Brain microvascular endothelial cell (primary cell): Measurements from ENCODE around the gene PRMT7.

Experiments
- DNase-seq: peaks from one replicate; pipeline ENCODE4 v3.0.0-alpha.2; 2020
- H3K27ac ChIP-seq: fragments of 250-450 bp; sonication (Bioruptor Pico); 2 replicates; pipeline ENCODE4 v1.5.1; 2020; ENCODE audit warnings: mild to moderate bottlenecking, moderate library complexity
- H3K27me3 ChIP-seq: fragments of 250-450 bp; sonication (Bioruptor Pico); replicated peaks from 2 replicates; pipeline ENCODE4 v1.5.1; 2020; ENCODE audit warnings: mild to moderate bottlenecking
- H3K36me3 ChIP-seq: fragments of 250-450 bp; sonication (Bioruptor Pico); replicated peaks from 2 replicates; pipeline ENCODE4 v1.5.1; 2020; ENCODE audit warnings: mild to moderate bottlenecking
- H3K4me3 ChIP-seq: 2 replicates; pipeline ENCODE4 v1.5.1; 2011; ENCODE audit warnings: low read depth, mild to moderate bottlenecking, control low read depth, low read length, moderate library complexity
- CTCF ChIP-seq: IDR thresholded peaks from 2 replicates; pipeline ENCODE4 v1.5.1; 2011; ENCODE audit warnings: low read depth, mild to moderate bottlenecking, moderate library complexity, low read length, control low read depth, inconsistent platforms; ENCODE audit errors: missing control alignments
- in situ Hi-C: cut with HindIII; loops from 2 replicates; pipeline ENCODE4 v1.10.0; 2017; ENCODE audit warnings: low sequenced_read_pairs, low pct_ligation_motif_present

PRMT7 gene

DNA sequence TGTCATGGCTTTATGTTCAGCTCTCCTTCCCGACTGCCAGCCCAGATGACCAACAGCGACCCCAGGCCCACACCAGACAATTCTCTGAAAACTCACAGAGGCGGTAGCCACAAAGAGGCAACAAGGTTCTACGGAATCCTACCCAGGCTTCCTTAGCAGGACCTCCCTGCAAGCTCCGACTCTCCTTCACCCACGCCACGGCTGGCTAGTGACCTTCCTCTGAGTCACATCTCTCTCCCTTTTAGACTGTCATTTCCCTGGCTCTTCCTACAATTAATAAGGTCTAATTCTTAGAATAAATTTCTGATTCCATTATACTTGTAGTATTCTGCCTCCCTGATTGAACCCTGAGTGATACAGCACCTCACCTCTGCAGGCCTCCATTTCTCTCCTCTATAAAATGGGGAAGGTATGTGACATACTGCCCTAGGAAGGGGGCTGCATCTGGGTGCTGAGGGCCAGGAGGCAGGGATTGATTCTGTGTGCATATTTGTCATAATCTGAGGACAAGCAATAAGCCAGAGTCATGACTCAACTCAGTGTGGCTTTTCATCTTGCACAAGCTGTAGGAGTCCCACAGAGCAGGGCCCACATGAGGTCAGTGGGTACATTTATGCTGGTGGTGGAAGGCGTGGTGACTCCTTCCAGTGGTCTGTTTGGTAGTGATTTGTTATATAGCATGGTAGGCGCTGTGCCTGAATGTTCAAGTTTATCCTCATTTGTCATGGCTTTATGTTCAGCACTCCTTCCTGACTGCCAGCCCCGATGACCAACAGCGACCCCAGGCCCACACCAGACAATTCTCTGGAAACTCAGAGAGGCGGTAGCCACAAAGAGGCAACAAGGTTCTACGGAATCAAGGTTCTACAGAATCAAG, 91.3 kb downstream of the PRMT7 start:
- DNase-seq, result peak; percentile 89
- Histone ChIP-seq H3K27me3 (no peaks in the 10 kb centered on the region), H3K27ac (no peak overlapping the region), H3K36me3 (no peaks in the 10 kb centered on the region), H3K4me3 (no peak overlapping the region)
- in situ Hi-C loops, result no loop called here
- TF ChIP-seq CTCF, result no peak

DNA sequence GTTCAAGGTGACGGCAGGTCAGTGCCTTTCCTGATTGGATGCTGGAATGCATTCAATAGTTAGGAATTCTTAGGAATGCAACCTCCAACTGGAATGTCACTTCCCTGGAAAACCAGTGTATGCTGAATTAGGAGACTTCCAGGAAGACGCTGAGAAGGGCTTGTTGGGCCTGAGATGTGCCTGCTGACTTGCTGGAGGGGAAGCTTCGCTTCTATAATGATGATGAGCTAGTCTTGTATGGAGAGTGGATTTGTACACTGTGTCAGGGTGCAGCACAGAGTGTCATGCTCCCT, 91.9 kb downstream of the PRMT7 start:
- DNase-seq, result no peak
- in situ Hi-C loops, result no loop called here
- no peaks in the 10 kb centered on the region for H3K27me3 ChIP-seq
- no peak overlapping the region for H3K27ac ChIP-seq
- no peak overlapping the region for H3K4me3 ChIP-seq
- no peaks in the 10 kb centered on the region for H3K36me3 ChIP-seq
- TF ChIP-seq CTCF, result no peak

GRCh38 chr16:68403177-68403576, 92.4 kb downstream of the PRMT7 start:
- no peak for TF ChIP-seq CTCF
- no peaks in the 10 kb centered on the region for H3K36me3 ChIP-seq
- no peak for DNase-seq
- in situ Hi-C loops, result no loop called here
- no peak overlapping the region for H3K4me3 ChIP-seq
- H3K27me3 ChIP-seq, result no peaks in the 10 kb centered on the region
- H3K27ac ChIP-seq, result no peak overlapping the region

DNA sequence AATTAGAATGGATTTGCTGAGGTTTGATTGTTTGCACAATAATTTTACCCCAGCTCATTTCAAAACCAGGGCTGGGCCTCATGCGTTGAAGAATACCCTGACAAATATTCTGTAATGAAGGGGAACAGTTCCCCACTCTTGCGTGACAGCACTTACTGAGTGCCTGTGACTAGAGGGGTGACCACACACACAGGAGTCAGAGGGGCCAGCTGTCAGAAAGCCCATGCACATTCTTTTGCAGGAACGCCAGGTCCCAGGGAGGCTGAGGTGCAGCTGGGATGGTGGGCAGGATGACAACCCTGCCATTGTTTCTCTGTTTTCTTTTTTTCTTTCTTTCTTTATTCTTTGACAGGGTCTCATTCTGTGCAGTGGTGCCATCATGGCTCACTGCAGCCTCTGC, 92.9 kb downstream of the PRMT7 start:
- H3K4me3 ChIP-seq, result no peak overlapping the region
- in situ Hi-C loops, result no loop called here
- H3K36me3 ChIP-seq, result no peaks in the 10 kb centered on the region
- H3K27me3 ChIP-seq, result no peaks in the 10 kb centered on the region
- TF ChIP-seq CTCF, result no peak
- H3K27ac ChIP-seq, result no peak overlapping the region
- no peak for DNase-seq

- no peak for TF ChIP-seq CTCF
- Histone ChIP-seq H3K27ac (no peak overlapping the region), H3K4me3 (no peak overlapping the region), H3K27me3 (no peaks in the 10 kb centered on the region), H3K36me3 (no peaks in the 10 kb centered on the region)
- in situ Hi-C loops, result no loop called here
- no peak for DNase-seq
Observed at GRCh38 chr16:68404736-68405345, 94.0 kb downstream of the PRMT7 start.
